CD1c-positive myeloid dendritic cell (primary cell): Measurements from ENCODE around the gene RNF227.

Experiments used
- DNase-seq: peaks from one replicate; pipeline ENCODE4 v3.0.0-alpha.2; 2016; ENCODE audit errors: extremely low spot score

Gene RNF227

GRCh38 chr17:7889166-7889955, 26.7 kb downstream of the RNF227 start:
- peak; percentile 91 for DNase-seq

DNA sequence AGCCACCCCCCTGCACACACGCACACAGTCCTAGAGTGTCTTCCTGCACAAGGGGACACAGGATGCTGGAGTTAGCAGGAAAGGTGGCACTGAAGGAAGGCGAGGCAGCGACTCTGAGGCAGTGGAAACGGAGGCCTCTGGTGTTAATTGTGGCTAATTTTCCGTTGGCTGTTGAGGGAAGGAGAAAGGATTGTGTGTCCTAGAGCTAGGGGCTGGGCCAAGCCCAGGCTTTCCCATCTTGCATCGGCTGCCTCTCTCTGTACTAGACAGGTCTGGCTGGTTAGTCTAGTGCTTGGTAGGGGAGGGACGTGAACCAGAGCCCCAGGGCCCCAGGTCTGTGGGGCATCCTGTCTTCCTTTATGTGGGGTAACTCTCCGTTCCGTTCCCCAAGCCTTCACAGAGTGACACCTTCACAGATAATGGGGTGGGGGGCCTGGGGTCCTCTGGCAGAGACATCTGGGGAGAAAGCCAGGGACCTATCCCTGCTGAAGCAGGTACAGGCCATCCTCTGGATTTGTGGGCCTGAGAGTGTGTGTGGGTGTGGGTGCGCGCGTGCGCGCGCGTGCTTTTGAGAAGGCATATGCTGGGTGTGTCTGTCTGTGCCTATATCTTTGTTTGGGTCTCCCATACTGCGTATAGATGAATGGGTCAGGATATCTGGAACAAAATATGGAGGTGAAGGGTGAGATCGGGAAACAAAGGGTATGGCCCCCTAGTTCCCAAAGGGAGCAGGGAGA, 27.7 kb downstream of the RNF227 start, which contains the start of gene CHD3:
Gene CHD3 (plus strand): TSS at position 606 of the 737 bp plus-strand sequence. CDS start 212 bp downstream, outside the sequence.
- DNase-seq = peak; percentile 21

- peak; percentile 82 for DNase-seq
These were observed 28.5 kb downstream of the RNF227 start for GRCh38 chr17:7887482-7888183.

DNA sequence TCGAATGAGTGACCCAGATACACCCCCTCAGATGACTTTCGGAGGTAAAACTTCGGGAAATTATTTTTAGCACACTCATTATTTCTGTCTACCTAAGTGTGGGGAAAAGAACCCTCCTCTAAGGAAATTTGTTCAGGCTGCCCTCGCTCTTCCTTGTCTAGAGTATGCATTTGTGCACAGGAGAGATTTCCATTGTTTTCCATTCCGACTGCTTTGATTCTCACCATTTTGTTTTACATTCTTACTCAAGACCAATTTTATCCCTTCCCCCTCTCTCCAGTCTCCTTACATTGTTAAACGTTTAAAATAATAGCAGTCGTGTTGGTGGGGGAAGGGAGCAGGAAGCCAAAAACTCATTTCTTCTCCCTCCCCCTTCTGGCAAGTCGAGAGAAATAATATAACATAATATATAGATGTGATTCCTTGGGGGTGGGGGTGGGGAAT, 29.0 kb downstream of the RNF227 start:
- DNase-seq = no peak

DNA sequence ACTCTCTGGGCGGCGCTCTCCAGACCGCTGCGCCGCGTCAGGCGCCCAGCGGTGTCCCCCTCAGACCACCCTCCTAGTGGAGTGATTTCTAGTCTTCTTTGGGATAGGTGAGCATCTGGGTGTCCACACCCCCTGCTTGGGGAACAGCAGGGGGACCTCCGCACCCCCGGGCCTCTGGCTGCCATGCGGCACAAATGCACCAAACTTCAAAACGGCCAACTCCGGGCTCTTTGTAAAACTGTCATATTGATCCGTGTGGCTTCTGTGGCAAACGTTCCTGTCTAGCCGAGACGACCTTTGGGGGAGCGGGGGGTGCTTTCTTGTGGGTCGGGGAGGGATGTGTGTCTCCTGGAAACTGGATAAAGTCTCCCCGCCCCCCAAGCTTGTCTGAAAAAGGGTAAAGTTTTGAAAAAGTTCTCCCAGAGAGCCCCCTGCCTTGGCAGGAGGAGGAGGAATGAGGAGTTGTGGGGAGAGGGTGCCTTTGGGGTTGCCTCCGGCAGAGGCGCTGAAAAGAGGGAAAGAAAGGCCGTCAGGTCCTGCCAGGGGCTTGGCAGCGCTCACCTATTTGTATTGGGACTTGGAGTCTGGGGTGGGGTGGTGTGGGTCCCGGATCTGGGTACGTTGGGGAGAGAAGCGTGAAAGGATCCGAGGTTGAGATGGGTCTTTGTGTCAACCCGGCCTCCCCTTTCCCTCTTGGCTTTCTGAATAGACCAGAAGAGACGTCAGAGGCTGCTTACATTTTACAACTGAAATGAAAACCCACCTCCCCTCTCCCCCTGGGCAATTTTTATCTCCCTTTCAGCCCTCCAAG, 29.7 kb downstream of the RNF227 start:
- peak; percentile 32 for DNase-seq

DNA sequence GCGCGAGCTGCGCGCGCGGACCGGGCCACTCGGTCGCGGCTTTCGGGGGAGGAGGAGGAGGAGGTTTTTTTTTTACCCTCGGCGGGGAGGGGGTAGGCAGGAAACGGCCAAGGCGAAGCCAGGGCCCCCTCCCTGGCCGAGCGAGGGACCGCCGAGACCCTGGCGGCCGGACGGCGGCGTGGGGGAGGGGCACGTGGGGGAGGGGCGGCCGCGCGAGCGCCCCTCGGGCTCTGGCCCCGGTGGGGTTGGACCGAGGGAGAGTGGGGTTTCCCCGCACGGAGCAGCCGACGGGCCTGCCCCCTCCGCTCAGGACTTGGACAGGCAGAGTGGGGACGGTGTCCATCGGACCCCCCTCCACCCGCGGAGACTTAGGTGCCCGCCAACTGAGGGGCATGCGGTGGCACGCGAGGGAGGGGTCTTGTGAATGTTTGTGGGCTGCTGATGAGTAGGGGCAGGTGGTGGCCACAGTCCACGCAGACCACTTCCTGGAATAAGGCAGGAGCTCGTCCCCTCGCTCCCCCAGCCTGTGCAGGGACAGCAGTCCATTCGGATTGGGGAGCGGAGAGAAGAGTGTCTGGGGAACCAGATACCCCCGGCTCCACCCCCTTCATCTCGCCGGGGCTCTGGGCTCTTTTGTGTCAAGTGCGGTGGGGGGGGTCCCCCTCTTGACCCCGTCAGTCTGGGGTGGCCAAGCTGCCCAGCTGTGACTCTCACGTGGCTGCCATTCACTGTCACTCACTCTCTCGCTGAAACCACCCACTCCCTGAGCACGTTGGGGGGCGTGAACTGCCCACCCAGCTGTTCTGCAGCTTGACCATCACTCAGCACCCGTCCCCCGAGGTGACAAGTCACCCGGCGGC, 30.5 kb downstream of the RNF227 start:
- DNase-seq = peak; percentile 40

DNA sequence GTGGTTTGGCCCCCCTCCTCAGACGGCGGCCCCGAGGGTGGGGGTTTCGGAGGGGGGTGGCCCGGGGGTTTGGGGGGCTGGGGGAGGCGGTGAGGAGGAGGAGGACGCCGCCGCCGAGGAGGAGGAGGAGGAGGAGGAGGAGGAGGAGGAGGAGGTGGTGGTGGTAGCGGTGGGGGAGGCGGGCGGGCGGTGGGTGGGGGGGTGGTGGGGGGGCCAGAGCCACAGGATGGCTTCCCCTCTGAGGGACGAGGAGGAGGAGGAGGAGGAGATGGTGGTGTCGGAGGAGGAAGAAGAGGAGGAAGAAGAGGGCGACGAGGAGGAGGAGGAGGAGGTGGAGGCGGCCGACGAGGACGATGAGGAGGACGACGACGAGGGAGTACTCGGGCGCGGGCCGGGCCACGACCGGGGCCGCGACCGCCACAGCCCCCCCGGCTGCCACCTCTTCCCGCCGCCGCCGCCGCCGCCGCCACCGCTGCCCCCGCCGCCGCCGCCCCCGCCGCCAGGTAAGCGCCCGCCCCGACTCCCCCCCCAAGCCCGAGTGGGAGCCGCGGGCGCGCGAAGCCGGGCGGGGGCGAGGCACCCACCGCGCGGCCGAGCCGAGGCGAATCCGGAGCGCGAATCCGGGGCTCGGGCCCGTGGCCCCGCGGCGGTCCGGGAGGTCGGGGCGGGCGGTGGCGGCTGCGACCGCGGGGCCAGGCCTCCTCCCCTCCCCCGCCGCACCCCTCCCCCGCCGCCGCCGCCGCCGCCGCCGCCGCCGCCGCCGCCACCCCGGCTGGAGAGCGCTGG, 31.3 kb downstream of the RNF227 start:
- no peak for DNase-seq

DNA sequence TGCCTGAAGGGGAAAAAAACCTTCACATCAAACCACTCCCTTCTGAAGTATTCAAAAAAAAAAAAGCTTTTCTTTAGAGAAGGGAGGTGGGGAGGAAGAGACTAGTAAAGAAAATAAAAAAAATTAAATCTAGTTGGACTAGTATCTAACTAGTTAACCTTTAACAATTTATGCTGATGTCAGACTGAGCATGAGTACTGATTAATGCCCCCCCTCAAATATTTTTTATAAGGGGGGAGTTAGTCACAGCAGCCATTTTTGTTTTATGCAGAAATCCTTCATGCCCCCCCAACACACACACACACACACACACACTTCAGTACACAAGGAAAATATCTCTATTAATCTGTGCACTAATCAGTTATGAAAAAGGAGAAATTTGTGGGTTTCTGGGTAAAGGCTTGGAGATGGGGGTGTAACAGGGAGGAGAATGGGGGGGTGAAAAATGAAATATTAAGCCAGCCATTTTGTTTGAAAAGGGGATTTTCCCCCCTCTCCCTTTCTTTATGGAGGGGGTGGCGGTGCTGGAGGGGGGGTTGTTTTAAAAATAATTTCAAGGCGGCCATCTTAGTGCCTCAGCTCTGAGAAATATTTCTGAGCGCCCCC, 32.2 kb downstream of the RNF227 start:
- DNase-seq = peak; percentile 17

DNA sequence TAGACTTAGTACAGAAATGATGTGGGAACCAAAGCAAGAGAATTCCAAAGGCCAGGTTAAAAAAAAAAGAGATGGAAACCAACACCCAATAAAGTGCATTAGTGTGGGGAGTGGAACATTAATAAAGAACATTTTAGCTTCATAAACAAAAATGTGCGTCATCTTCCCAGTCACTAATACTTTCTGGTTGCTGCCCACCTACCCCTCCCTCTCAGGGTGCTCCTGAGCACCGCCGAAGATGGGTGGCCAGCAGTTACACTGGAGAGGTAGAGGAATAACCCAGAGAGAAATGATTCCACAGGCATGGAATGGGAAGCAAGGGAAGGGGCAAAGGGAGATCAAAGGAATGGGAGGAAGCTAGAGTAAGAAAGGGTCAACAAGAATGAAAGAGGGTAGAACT, 33.5 kb downstream of the RNF227 start:
- DNase-seq = no peak

DNA sequence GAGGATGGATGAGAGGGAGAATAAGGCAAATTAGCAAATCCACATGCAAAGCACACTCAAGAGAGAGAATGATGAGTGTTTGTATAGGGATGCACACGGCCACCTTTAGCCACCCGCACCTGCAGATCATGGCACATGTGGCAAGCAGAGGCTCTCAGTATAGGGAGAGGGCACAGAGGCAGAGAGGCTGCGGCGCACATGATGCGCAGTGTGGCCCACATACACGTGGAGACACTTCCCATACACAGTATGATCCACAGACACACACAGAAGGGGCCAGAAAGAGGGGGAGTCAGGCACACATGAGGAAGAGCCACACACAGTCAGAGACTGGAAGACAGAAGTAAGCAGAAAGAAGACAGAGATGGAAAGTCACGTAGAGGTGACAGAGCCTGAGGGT, 34.0 kb downstream of the RNF227 start:
- peak; percentile 13 for DNase-seq

DNA sequence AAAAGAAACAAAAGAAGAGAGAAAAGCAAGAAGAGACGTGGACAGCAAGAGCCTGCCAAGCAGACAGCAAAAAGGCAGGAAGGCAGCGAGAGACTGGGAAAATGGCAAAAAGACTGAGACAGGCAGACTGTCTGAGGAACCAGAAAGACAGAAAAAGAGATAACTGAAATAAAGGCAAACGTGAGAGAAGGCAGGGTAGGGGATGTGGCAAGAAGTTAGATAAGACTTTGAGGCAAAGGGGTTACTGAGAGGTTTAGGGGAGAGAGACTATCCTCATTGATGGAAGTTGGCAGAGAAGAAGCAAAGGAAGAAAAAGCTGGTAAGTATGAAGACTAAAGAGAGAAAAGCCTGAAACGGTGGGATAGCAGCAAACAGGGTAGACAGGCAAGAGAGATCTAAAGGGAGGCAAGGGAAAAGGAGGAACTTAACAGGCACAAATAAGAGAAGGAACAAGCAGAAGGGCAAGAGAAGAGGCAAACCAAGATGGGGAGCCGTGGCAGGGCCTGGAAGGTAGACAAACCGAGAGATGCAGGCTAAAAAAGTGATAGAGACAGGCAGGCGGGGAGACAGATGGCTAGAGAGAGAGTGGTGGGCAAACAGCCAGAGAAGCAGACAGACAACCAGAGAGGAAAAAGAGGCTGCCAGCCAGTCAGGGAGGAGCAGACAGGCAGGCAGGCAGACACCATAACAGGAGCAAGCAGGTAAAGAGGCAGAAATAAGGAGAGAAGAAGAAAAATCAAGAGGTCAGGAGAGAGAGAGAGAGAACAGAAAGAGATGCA, 34.6 kb downstream of the RNF227 start:
- no peak for DNase-seq

- DNase-seq = no peak
These were observed 35.8 kb downstream of the RNF227 start for GRCh38 chr17:7880076-7880868.

- DNase-seq = no peak
These were observed 37.9 kb downstream of the RNF227 start for GRCh38 chr17:7878234-7878633.

DNA sequence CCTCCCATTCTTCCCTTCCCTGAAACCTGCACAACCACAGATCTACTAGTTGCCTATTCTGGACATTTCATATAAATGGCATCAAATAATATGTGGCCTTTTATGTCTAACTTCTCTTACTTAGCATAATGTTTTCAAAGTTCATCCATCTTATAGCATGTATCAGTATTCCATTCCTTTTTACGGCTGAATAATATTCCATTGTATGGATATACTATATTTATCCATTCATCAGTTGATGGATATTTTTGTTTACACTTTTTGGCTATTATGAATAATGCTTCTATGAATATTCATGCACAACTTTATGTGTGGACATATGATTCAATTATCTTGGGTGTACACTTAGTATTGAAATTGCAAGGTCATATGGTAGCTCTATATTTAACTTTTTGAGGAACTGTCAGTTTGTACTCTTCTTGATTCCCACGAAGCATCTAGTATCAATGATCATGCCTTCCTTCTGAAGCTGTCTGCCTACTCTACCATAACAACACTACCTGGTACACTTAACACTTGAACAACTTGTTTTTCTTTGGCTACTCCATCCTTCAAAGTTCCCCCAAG, 40.2 kb downstream of the RNF227 start:
- DNase-seq = no peak

GRCh38 chr17:7873051-7873450, 43.0 kb downstream of the RNF227 start:
- no peak for DNase-seq

DNA sequence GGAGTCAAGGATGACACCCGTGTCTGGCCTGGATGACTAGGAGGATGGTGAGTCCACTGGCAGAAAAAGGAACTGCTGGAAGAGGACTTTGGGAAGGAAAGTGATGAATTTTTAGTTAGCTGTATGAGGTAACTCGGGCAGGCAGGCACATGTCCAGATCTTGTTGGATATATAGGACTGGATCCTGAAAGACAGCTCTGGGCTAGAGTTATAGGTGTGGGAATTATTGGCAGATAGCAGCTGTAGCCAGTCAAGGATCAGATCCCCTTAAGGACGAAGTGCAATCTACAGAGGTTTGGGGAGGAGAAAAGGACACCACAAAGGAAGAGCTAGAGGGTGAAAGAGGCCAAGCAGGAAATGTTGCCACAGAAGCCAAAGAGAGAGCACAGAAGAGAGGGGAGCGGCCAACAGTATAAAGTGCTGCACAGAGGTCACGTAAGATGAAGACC, 48.2 kb downstream of the RNF227 start:
- DNase-seq = peak; percentile 12

- no peak for DNase-seq
These were observed 51.0 kb downstream of the RNF227 start for GRCh38 chr17:7864995-7865650.
